Motor neuron (in vitro differentiated cells): ENCODE data around the gene CCR3. TPM values are rescaled to one million over a fixed set of nuclear protein-coding genes. Genes with fewer than 3 reads are reported as not detected.

Experiments used
- total RNA-seq, 8 experiments: library from RNA; unstranded; fragments of 300-600 nt; gene quantifications; 2 replicates each; pipeline versions ENCODE4 v1.2.3 to v1.2.4, GENCODE V29; 2022

The CCR3 gene
- total RNA-seq, 8 experiments from 2014 or later, result 0.25 to 0.57 (median 0.36) TPM; not detected in 4

Other genes with a start within 250 kb of the CCR3 start
- gene FYCO1, start 246.6 kb upstream of the CCR3 start, total RNA-seq, result 10 to 100 TPM in 3 of 8 experiments, 1 to 10 TPM in 4, under 1 TPM in 1; 0.87 to 19.6 (median 5.6) TPM
- under 1 TPM in 6 of 8 experiments, not detected in 2; 0.04 to 0.71 (median 0.18) TPM for gene XCR1, start 215.0 kb upstream of the CCR3 start, total RNA-seq
- under 1 TPM in 4 of 8 experiments, not detected in 4; 0.04 to 0.33 (median 0.07) TPM for gene CCR1, start 34.1 kb upstream of the CCR3 start, total RNA-seq
- under 1 TPM in 4 of 8 experiments, not detected in 4; 0.14 to 0.43 (median 0.23) TPM for gene CCR2, start 111.7 kb downstream of the CCR3 start, total RNA-seq
- under 1 TPM in 4 of 8 experiments, not detected in 4; 0.09 to 0.81 (median 0.40) TPM for gene CCR5, start 128.5 kb downstream of the CCR3 start, total RNA-seq
- gene CCRL2, start 164.8 kb downstream of the CCR3 start, total RNA-seq, result under 1 TPM in 5 of 8 experiments, not detected in 3; 0.13 to 0.77 (median 0.50) TPM
- gene LTF, start 222.4 kb downstream of the CCR3 start, total RNA-seq, result 1 to 10 TPM in 4 of 8 experiments, under 1 TPM in 2, not detected in 2; 0.04 to 8.1 (median 1.5) TPM